Measurements from ENCODE around the gene IGBP1.
A peak's percentile ranks its signal among the peaks of the same experiment; 100 is the strongest.

IGBP1 gene

DNA sequence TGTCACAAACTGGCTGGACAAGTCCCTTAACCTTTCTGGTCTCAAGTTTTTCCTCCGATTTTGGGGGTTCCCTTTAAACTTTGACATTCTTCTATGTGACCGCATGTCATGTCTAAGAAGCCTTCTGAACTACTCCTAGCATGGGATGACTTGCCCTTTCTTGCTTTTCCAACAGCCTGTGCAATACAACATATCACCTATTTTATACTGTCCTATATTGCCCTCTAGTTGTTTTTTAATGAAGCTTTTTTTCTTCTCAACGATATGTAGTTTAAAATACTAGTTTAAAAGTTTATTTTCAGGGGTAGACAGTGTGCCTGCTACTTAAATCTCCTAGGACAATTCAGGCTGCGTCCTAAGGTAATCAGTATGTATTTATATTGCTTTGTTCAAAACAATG lies 1.0 kb upstream of the IGBP1 start:
- Histone ChIP-seq H3K36me3 (replicated peaks; ENCODE audit: insufficient read depth, low read length) (no peaks in the 10 kb centered on the region), H3K4me3 (ENCODE audit: low read length) (peak overlapping the region; percentile 74), H3K27ac (ENCODE audit: low read length) (no peak overlapping the region; the same call in 1 of the 2 replicates), H3F3A (ENCODE audit: insufficient read depth, low read length) (peaks cover 10% of the 10 kb centered on the region), H3K27me3 (replicated peaks; ENCODE audit: insufficient read depth, low read length) (no peaks in the 10 kb centered on the region), H2AFZ (ENCODE audit: low read length) (peak overlapping the region; percentile 96; the same call in 1 of the 2 replicates), H3K4me2 (ENCODE audit: low read depth, low read length) (peak overlapping the region; percentile 72), H3K9me2 (replicated peaks; ENCODE audit: insufficient read depth, low read length) (no peaks in the 10 kb centered on the region), H3K9ac (ENCODE audit: low read length) (peak overlapping the region; percentile 80; the same call in 1 of the 2 replicates), H3K4me1 (ENCODE audit: low read length) (peaks cover 5% of the 10 kb centered on the region; the same call in 1 of the 2 replicates), H4K20me1 (ENCODE audit: insufficient read depth, low read length) (no peaks in the 10 kb centered on the region), H3K79me2 (ENCODE audit: low read length) (peaks cover 19% of the 10 kb centered on the region), H3K9me3 (replicated peaks; ENCODE audit: insufficient read depth, low read length) (no peaks in the 10 kb centered on the region)
- no peak for TF ChIP-seq EZH2 (optimal IDR thresholded peaks at IDR 0.05; ENCODE audit: low read depth, low read length)
- TF ChIP-seq EZH2phosphoT487 (IDR thresholded peaks at IDR 0.05; ENCODE audit: low read length), result no peak
- TF ChIP-seq, protein P1, sequence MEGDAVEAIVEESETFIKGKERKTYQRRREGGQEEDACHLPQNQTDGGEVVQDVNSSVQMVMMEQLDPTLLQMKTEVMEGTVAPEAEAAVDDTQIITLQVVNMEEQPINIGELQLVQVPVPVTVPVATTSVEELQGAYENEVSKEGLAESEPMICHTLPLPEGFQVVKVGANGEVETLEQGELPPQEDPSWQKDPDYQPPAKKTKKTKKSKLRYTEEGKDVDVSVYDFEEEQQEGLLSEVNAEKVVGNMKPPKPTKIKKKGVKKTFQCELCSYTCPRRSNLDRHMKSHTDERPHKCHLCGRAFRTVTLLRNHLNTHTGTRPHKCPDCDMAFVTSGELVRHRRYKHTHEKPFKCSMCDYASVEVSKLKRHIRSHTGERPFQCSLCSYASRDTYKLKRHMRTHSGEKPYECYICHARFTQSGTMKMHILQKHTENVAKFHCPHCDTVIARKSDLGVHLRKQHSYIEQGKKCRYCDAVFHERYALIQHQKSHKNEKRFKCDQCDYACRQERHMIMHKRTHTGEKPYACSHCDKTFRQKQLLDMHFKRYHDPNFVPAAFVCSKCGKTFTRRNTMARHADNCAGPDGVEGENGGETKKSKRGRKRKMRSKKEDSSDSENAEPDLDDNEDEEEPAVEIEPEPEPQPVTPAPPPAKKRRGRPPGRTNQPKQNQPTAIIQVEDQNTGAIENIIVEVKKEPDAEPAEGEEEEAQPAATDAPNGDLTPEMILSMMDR (IDR thresholded peaks at IDR 0.05; ENCODE audit: low read length), result no peak
- no peak for DNase-seq

GRCh38 chrX:70132877-70133302 lies 357 bp upstream of the IGBP1 start:
- Histone ChIP-seq H3K27ac (ENCODE audit: low read length) (peak overlapping the region; percentile 97; the same call in 1 of the 2 replicates), H3K4me1 (ENCODE audit: low read length) (peaks cover 5% of the 10 kb centered on the region; the same call in 1 of the 2 replicates), H3K4me3 (ENCODE audit: low read length) (peak overlapping the region; percentile 74), H3K4me2 (ENCODE audit: low read depth, low read length) (peak overlapping the region; percentile 72), H3K36me3 (replicated peaks; ENCODE audit: insufficient read depth, low read length) (no peaks in the 10 kb centered on the region), H3F3A (ENCODE audit: insufficient read depth, low read length) (peaks cover 10% of the 10 kb centered on the region), H3K9ac (ENCODE audit: low read length) (peak overlapping the region; percentile 80), H3K9me3 (replicated peaks; ENCODE audit: insufficient read depth, low read length) (no peaks in the 10 kb centered on the region), H3K79me2 (ENCODE audit: low read length) (peaks cover 19% of the 10 kb centered on the region), H4K20me1 (ENCODE audit: insufficient read depth, low read length) (no peaks in the 10 kb centered on the region), H3K9me2 (replicated peaks; ENCODE audit: insufficient read depth, low read length) (no peaks in the 10 kb centered on the region), H3K27me3 (replicated peaks; ENCODE audit: insufficient read depth, low read length) (no peaks in the 10 kb centered on the region), H2AFZ (ENCODE audit: low read length) (peak overlapping the region; percentile 96)
- DNase-seq, result no peak
- no peak for TF ChIP-seq EZH2phosphoT487 (IDR thresholded peaks at IDR 0.05; ENCODE audit: low read length)
- TF ChIP-seq, protein P1 (IDR thresholded peaks at IDR 0.05; ENCODE audit: low read length), result no peak
- TF ChIP-seq EZH2 (optimal IDR thresholded peaks at IDR 0.05; ENCODE audit: low read depth, low read length), result no peak

DNA sequence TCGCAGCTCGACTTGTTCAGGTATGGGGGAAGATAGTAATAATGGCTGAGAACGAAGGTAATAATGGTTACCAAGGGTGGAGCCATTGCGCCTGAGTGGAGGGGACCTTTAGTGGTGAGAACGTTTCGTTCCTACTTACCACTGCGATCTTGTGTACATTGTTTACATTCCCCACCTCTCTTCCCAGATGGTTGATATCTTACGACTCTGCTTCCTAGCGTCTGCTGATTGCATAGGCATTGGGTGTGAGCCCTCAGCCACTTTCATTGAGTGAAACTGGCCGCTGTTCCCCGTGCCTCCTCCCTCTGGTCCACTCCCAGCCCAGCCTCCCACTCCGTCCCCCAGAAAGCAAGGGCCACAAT lies 850 bp downstream of the IGBP1 start:
- H3K4me3 ChIP-seq (ENCODE audit: low read length), result peak overlapping the region; percentile 74
- H3K9me2 ChIP-seq (replicated peaks; ENCODE audit: insufficient read depth, low read length), result no peaks in the 10 kb centered on the region
- H4K20me1 ChIP-seq (ENCODE audit: insufficient read depth, low read length), result no peaks in the 10 kb centered on the region
- H3K9me3 ChIP-seq (replicated peaks; ENCODE audit: insufficient read depth, low read length), result no peaks in the 10 kb centered on the region
- H3K4me1 ChIP-seq (ENCODE audit: low read length), result peaks cover 5% of the 10 kb centered on the region; the same call in 1 of the 2 replicates
- H3K36me3 ChIP-seq (replicated peaks; ENCODE audit: insufficient read depth, low read length), result no peaks in the 10 kb centered on the region
- peak overlapping the region; percentile 80 for H3K9ac ChIP-seq (ENCODE audit: low read length)
- H2AFZ ChIP-seq (ENCODE audit: low read length), result peak overlapping the region; percentile 96; the same call in 1 of the 2 replicates
- TF ChIP-seq EZH2 (optimal IDR thresholded peaks at IDR 0.05; ENCODE audit: low read depth, low read length), result no peak
- no peak for TF ChIP-seq EZH2phosphoT487 (IDR thresholded peaks at IDR 0.05; ENCODE audit: low read length)
- TF ChIP-seq, protein P1 (IDR thresholded peaks at IDR 0.05; ENCODE audit: low read length), result no peak
- no peak for DNase-seq
- peaks cover 10% of the 10 kb centered on the region for H3F3A ChIP-seq (ENCODE audit: insufficient read depth, low read length)
- H3K27ac ChIP-seq (ENCODE audit: low read length), result peak overlapping the region; percentile 97; the same call in 1 of the 2 replicates
- H3K79me2 ChIP-seq (ENCODE audit: low read length), result peaks cover 19% of the 10 kb centered on the region
- H3K4me2 ChIP-seq (ENCODE audit: low read depth, low read length), result peak overlapping the region; percentile 66
- no peaks in the 10 kb centered on the region for H3K27me3 ChIP-seq (replicated peaks; ENCODE audit: insufficient read depth, low read length)

Measured in MM.1S (cell line).